Panc1 (cell line): Measurements from ENCODE around the gene WSCD1. TPM values are rescaled to one million over a fixed set of nuclear protein-coding genes. Genes with fewer than 3 reads are reported as not detected.

Experiments used
- ATAC-seq: fragments of 200-7000 bp; cut with Tn5 transposase; 2 replicates; pipeline ENCODE4 v1.9.1; 2020; ENCODE audit warnings: mild to moderate bottlenecking, moderate library complexity
- BruUV-seq: library from RNA; stranded (reverse); fragments of 400-500 nt; replicated peaks from 2 replicates; lab custom pipeline; 2021; lab: Mats Ljungman, UMichigan
- CTCF ChIA-PET: fragments of 300-600 bp; sonication (Branson Sonifier 250); formaldehyde crosslinking; loops from one replicate; lab custom pipeline; 2022; ENCODE audit warnings: antibody characterized with exemption; lab: Charles Lee
- POLR2A ChIA-PET: fragments of 300-600 bp; sonication (Branson Sonifier 250); formaldehyde crosslinking; loops from one replicate; lab custom pipeline; 2022; ENCODE audit warnings: antibody characterized with exemption; lab: Charles Lee
- DNase-seq: peaks from one replicate; pipeline ENCODE4 v3.0.0-alpha.2; 2010; ENCODE audit warnings: low read depth, low spot score
- H3K27ac ChIP-seq: 2 replicates; pipeline ENCODE4 v1.5.1; 2011; ENCODE audit warnings: mild to moderate bottlenecking, low read length, inconsistent platforms
- H3K27me3 ChIP-seq: fragments of 200-500 bp; sonication (Bioruptor generic); 2 replicates; pipeline ENCODE4 v1.6.0; 2014; ENCODE audit warnings: low read length, inconsistent platforms; ENCODE audit not compliant: control insufficient read depth, insufficient read depth
- H3K36me3 ChIP-seq: fragments of 200-500 bp; sonication (Bioruptor generic); 2 replicates; pipeline ENCODE4 v1.5.1; 2014; ENCODE audit warnings: inconsistent platforms, mild to moderate bottlenecking, low read length, moderate library complexity; ENCODE audit not compliant: control insufficient read depth, insufficient read depth
- H3K4me1 ChIP-seq: 2 replicates; pipeline ENCODE4 v1.5.1; 2011; ENCODE audit warnings: inconsistent platforms, mild to moderate bottlenecking, low read length, moderate library complexity; ENCODE audit not compliant: control insufficient read depth, insufficient read depth
- H3K4me3 ChIP-seq, 2 experiments: 2 replicates each; pipeline ENCODE4 v1.5.1; 2011 to 2012; ENCODE audit warnings: low read depth in 2 of 2, low read length in 2 of 2, mild to moderate bottlenecking in 2 of 2, inconsistent platforms in 1 of 2, moderate library complexity in 1 of 2
- H3K9me3 ChIP-seq: fragments of 200-500 bp; sonication (Bioruptor generic); 2 replicates; pipeline ENCODE4 v1.5.1; 2014; ENCODE audit warnings: low read depth, mild to moderate bottlenecking, inconsistent platforms, low read length, moderate library complexity; ENCODE audit not compliant: control insufficient read depth, insufficient read depth
- CTCF ChIP-seq: fragments of 450-650 bp; IDR thresholded peaks from 2 replicates; pipeline ENCODE4 v1.5.1; 2017; ENCODE audit warnings: mild to moderate bottlenecking
- POLR2AphosphoS5 ChIP-seq: IDR thresholded peaks from 2 replicates; pipeline ENCODE4 v1.6.1; 2012; ENCODE audit warnings: mild to moderate bottlenecking, low read depth, low read length, moderate library complexity
- REST ChIP-seq, 2 experiments: IDR thresholded peaks; 2 replicates each; pipeline ENCODE4 v1.6.1; 2011 to 2012; ENCODE audit warnings: low read depth in 2 of 2, control low read depth in 1 of 2, low read length in 1 of 2, mild to moderate bottlenecking in 1 of 2, moderate library complexity in 1 of 2; ENCODE audit not compliant: insufficient read depth in 1 of 2
- SIN3A ChIP-seq: IDR thresholded peaks from 2 replicates; pipeline ENCODE4 v1.6.1; 2012; ENCODE audit warnings: low read depth, mild to moderate bottlenecking, low read length, moderate library complexity, borderline replicate concordance; ENCODE audit not compliant: insufficient read depth
- TCF7L2 ChIP-seq: IDR thresholded peaks from 2 replicates; pipeline ENCODE4 v1.6.1; 2011; ENCODE audit warnings: mild to moderate bottlenecking, low read depth, low read length, inconsistent platforms
- in situ Hi-C: cut with HindIII; loops from 2 replicates; pipeline ENCODE4 v1.10.0; 2016; ENCODE audit warnings: low sequenced_read_pairs, low pct_unique_long_range_greater_than_20kb
- intact Hi-C: fragments of 100-400 bp; cut with micrococcal nuclease; formaldehyde crosslinking; loops from one replicate; pipeline ENCODE4 v1.10.0; 2022; ENCODE audit not compliant: unreplicated experiment
- total RNA-seq: library from RNA; stranded (reverse); gene quantifications from one replicate; pipeline ENCODE4 v1.2.1, GENCODE V29; 2021; ENCODE audit not compliant: unreplicated experiment

WSCD1 gene
- total RNA-seq, 1 experiment from 2014 or later, result 0.74 TPM

DNA sequence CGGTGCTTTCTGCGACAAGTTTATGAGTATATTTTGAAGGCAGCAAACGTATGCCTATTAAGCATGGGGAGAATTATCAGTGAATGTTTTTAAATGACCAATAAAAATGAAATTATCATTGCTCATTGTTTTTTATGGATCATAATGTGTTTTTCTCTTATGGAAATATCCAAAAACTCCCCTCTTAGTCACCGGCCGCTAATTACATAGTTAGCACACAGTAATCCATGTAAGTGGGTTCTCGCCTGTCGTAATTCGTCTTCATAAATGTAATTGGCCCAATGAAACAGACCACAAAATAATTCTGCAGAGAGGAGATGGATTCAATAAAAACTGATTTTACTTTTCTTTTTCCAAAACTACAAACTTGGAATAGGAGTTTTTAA, 69.3 kb downstream of the WSCD1 start:
- ChIA-PET CTCF (no interaction called here), POLR2A (no interaction called here)
- TF ChIP-seq POLR2AphosphoS5 (no peak), SIN3A (no peak), REST (IDR thresholded peaks at IDR 0.05; ENCODE audit: insufficient read depth in 1 of 2, low read depth in 2 of 2, low read length in 1 of 2) (no peak), CTCF (no peak), TCF7L2 (no peak)
- peaks cover 2% of the 10 kb centered on the region for H3K27me3 ChIP-seq
- H3K9me3 ChIP-seq, result no peaks in the 10 kb centered on the region
- no peaks in the 10 kb centered on the region for H3K36me3 ChIP-seq
- H3K27ac ChIP-seq, result no peak overlapping the region
- intact Hi-C loops (no loop called here), in situ Hi-C loops (no loop called here)
- no peak overlapping the region for H3K4me3 ChIP-seq
- ATAC-seq, result no peak
- H3K4me1 ChIP-seq, result no peaks in the 10 kb centered on the region
- DNase-seq, result no peak
- no TSS peak for BruUV-seq

GRCh38 chr17:6140188-6140587, 70.0 kb downstream of the WSCD1 start:
- Histone ChIP-seq H3K4me3 (no peak overlapping the region), H3K9me3 (no peaks in the 10 kb centered on the region), H3K27ac (no peak overlapping the region), H3K36me3 (no peaks in the 10 kb centered on the region), H3K4me1 (no peaks in the 10 kb centered on the region), H3K27me3 (peaks cover 2% of the 10 kb centered on the region)
- no peak for TF ChIP-seq REST (IDR thresholded peaks at IDR 0.05; ENCODE audit: insufficient read depth in 1 of 2, low read depth in 2 of 2, low read length in 1 of 2)
- TF ChIP-seq TCF7L2, result no peak
- TF ChIP-seq SIN3A, result no peak
- TF ChIP-seq POLR2AphosphoS5, result no peak
- no peak for TF ChIP-seq CTCF
- ATAC-seq (no peak), DNase-seq (no peak)
- intact Hi-C loops, result no loop called here
- POLR2A ChIA-PET, result no interaction called here
- CTCF ChIA-PET, result no interaction called here
- in situ Hi-C loops, result no loop called here
- BruUV-seq, result no TSS peak
